Stimulated activated CD4-positive, alpha-beta T cell treated with anti-CD3 and anti-CD28 coated beads, TNF-alpha, amount 100 ng/mL, for 24 hours (primary cell): ENCODE data around the gene LRRFIP2.
"Not testable (repeated sequence)": the region's sequence is repeated elsewhere in the genome, so short reads cannot be mapped to it uniquely, and the experiment has no call there.

Source experiments
- DNase-seq, 3 experiments: peaks; one replicate each; pipeline ENCODE4 v3.0.0-alpha.2; 2020; ENCODE audit warnings: low read depth in 3 of 3

Gene LRRFIP2

GRCh38 chr3:37174532-37175126 is at the start of gene LRRFIP2:
Gene LRRFIP2 (minus strand): TSS chr3:37174582. CDS start chr3:37148983, 25,599 bp downstream.
- no peak for DNase-seq

- no peak for DNase-seq
Observed at GRCh38 chr3:37223576-37223975, 49.2 kb upstream of the LRRFIP2 start.

GRCh38 chr3:37223141-37223558 is 48.8 kb upstream of the LRRFIP2 start:
- no peak for DNase-seq

- DNase-seq, result not testable (repeated sequence)
Observed at GRCh38 chr3:37222542-37222941, 48.2 kb upstream of the LRRFIP2 start.

- no peak for DNase-seq
Observed at GRCh38 chr3:37221407-37221806, 47.0 kb upstream of the LRRFIP2 start.

- no peak for DNase-seq
Observed at GRCh38 chr3:37219266-37219665, 44.9 kb upstream of the LRRFIP2 start.

- no peak for DNase-seq
Observed at GRCh38 chr3:37218206-37218605, 43.8 kb upstream of the LRRFIP2 start.

GRCh38 chr3:37217098-37217849 is 42.9 kb upstream of the LRRFIP2 start:
- no peak for DNase-seq

- no peak for DNase-seq
Observed at GRCh38 chr3:37216597-37217097, 42.3 kb upstream of the LRRFIP2 start.

GRCh38 chr3:37214076-37214475 is 39.7 kb upstream of the LRRFIP2 start:
- no peak for DNase-seq

GRCh38 chr3:37210230-37210629 is 35.8 kb upstream of the LRRFIP2 start:
- no peak for DNase-seq

- not testable (repeated sequence) for DNase-seq
Observed at GRCh38 chr3:37208576-37208975, 34.2 kb upstream of the LRRFIP2 start.

- not testable (repeated sequence) for DNase-seq
Observed at GRCh38 chr3:37208008-37208407, 33.6 kb upstream of the LRRFIP2 start.

GRCh38 chr3:37206041-37206440 is 31.7 kb upstream of the LRRFIP2 start:
- DNase-seq, result not testable (repeated sequence)

GRCh38 chr3:37204314-37204713 is 29.9 kb upstream of the LRRFIP2 start:
- DNase-seq, result no peak

- DNase-seq, result no peak
Observed at GRCh38 chr3:37202035-37202434, 27.7 kb upstream of the LRRFIP2 start.

- DNase-seq, result no peak
Observed at GRCh38 chr3:37200141-37200540, 25.8 kb upstream of the LRRFIP2 start.

- no peak for DNase-seq
Observed at GRCh38 chr3:37198996-37199395, 24.6 kb upstream of the LRRFIP2 start.

- no peak for DNase-seq
Observed at GRCh38 chr3:37198547-37198946, 24.2 kb upstream of the LRRFIP2 start.

- DNase-seq, result no peak
Observed at GRCh38 chr3:37197810-37198371, 23.5 kb upstream of the LRRFIP2 start.

- DNase-seq, result no peak
Observed at GRCh38 chr3:37194533-37194932, 20.2 kb upstream of the LRRFIP2 start.

GRCh38 chr3:37190667-37191066 is 16.3 kb upstream of the LRRFIP2 start:
- DNase-seq, result no peak

- no peak for DNase-seq
Observed at GRCh38 chr3:37189109-37189508, 14.7 kb upstream of the LRRFIP2 start.
